Measurements from ENCODE around the gene MRTFA. TPM values are rescaled to one million over a fixed set of nuclear protein-coding genes. Genes with fewer than 3 reads are reported as not detected.

MRTFA gene
- total RNA-seq, 1 experiment from 2014 or later = 44.7 TPM

GRCh38 chr22:40403141-40403540 is 233.4 kb downstream of the MRTFA start:
- H3K79me2 ChIP-seq (ENCODE audit: low read depth) = peaks cover 10% of the 10 kb centered on the region; the same call in 1 of the 2 replicates

GRCh38 chr22:40401981-40402406 is 234.5 kb downstream of the MRTFA start:
- Histone ChIP-seq H3K9me3 (ENCODE audit: insufficient read depth, low read depth) (no peaks in the 10 kb centered on the region), H3K4me3 (no peak overlapping the region), H4K20me1 (ENCODE audit: insufficient read depth) (no peaks in the 10 kb centered on the region), H3K4me1 (replicated peaks; ENCODE audit: insufficient read depth) (peaks cover 23% of the 10 kb centered on the region), H3K27me3 (ENCODE audit: insufficient read depth, low read depth) (no peaks in the 10 kb centered on the region), H3F3A (ENCODE audit: insufficient read depth, low read depth) (peaks cover 20% of the 10 kb centered on the region), H2AFZ (no peak overlapping the region), H3K36me3 (ENCODE audit: low read depth) (peaks cover 20% of the 10 kb centered on the region), H3K9me2 (ENCODE audit: insufficient read depth) (no peaks in the 10 kb centered on the region), H3K4me2 (no peak overlapping the region), H3K27ac (no peak overlapping the region), H3K79me2 (ENCODE audit: low read depth) (peaks cover 10% of the 10 kb centered on the region; the same call in 1 of the 2 replicates)
- ChIA-PET POLR2A (ENCODE audit: unreplicated experiment) (no interaction called here), CTCF (no interaction called here)
- TF ChIP-seq CTCF (conservative IDR thresholded peaks at IDR 0.05) (no peak), EZH2 (IDR thresholded peaks at IDR 0.05; ENCODE audit: low read depth) (no peak)
- BruUV-seq (replicated peaks) = no TSS peak
- intact Hi-C loops (cut with micrococcal nuclease; ENCODE audit: unreplicated experiment) = no loop called here
- DNase-seq = no peak

More at GRCh38 chr22:40403141-40403540, 233.4 kb downstream of the MRTFA start:
- Histone ChIP-seq H3F3A (ENCODE audit: insufficient read depth, low read depth) (peaks cover 11% of the 10 kb centered on the region; the same call in 1 of the 2 replicates), H3K4me2 (no peak overlapping the region), H3K27ac (no peak overlapping the region), H2AFZ (no peak overlapping the region), H3K36me3 (ENCODE audit: low read depth) (peaks cover 28% of the 10 kb centered on the region), H3K4me1 (replicated peaks; ENCODE audit: insufficient read depth) (peaks cover 11% of the 10 kb centered on the region), H3K9me2 (ENCODE audit: insufficient read depth) (no peaks in the 10 kb centered on the region), H4K20me1 (ENCODE audit: insufficient read depth) (no peaks in the 10 kb centered on the region), H3K27me3 (ENCODE audit: insufficient read depth, low read depth) (no peaks in the 10 kb centered on the region), H3K9me3 (ENCODE audit: insufficient read depth, low read depth) (no peaks in the 10 kb centered on the region), H3K4me3 (no peak overlapping the region)
- ChIA-PET POLR2A (ENCODE audit: unreplicated experiment) (no interaction called here), CTCF (no interaction called here)
- intact Hi-C loops (cut with micrococcal nuclease; ENCODE audit: unreplicated experiment) = no loop called here
- no TSS peak for BruUV-seq (replicated peaks)
- TF ChIP-seq CTCF (conservative IDR thresholded peaks at IDR 0.05) = no peak
- no peak for DNase-seq

GRCh38 chr22:40401532-40401931 is 235.0 kb downstream of the MRTFA start:
- TF ChIP-seq EZH2 (IDR thresholded peaks at IDR 0.05; ENCODE audit: low read depth) (no peak), CTCF (conservative IDR thresholded peaks at IDR 0.05) (no peak)
- BruUV-seq (replicated peaks) = no TSS peak
- Histone ChIP-seq H3K27me3 (ENCODE audit: insufficient read depth, low read depth) (no peaks in the 10 kb centered on the region), H3K4me2 (no peak overlapping the region), H3K4me1 (replicated peaks; ENCODE audit: insufficient read depth) (peaks cover 27% of the 10 kb centered on the region), H3K9me3 (ENCODE audit: insufficient read depth, low read depth) (no peaks in the 10 kb centered on the region), H3K79me2 (ENCODE audit: low read depth) (peaks cover 10% of the 10 kb centered on the region; the same call in 1 of the 2 replicates), H3K36me3 (ENCODE audit: low read depth) (peaks cover 17% of the 10 kb centered on the region), H3K4me3 (no peak overlapping the region), H3K9me2 (ENCODE audit: insufficient read depth) (no peaks in the 10 kb centered on the region), H3F3A (ENCODE audit: insufficient read depth, low read depth) (peaks cover 23% of the 10 kb centered on the region), H4K20me1 (ENCODE audit: insufficient read depth) (no peaks in the 10 kb centered on the region), H2AFZ (no peak overlapping the region), H3K27ac (no peak overlapping the region)
- POLR2A ChIA-PET (ENCODE audit: unreplicated experiment) = no interaction called here
- no peak for DNase-seq
- intact Hi-C loops (cut with micrococcal nuclease; ENCODE audit: unreplicated experiment) = no loop called here
- CTCF ChIA-PET = no interaction called here

Data from PC-9 (cell line).